ENCODE data around the gene EPB41L4B. TPM values are rescaled to one million over a fixed set of nuclear protein-coding genes. Genes with fewer than 3 reads are reported as not detected.

EPB41L4B gene
- total RNA-seq, 1 experiment from 2014 or later, result 8.1 TPM

DNA sequence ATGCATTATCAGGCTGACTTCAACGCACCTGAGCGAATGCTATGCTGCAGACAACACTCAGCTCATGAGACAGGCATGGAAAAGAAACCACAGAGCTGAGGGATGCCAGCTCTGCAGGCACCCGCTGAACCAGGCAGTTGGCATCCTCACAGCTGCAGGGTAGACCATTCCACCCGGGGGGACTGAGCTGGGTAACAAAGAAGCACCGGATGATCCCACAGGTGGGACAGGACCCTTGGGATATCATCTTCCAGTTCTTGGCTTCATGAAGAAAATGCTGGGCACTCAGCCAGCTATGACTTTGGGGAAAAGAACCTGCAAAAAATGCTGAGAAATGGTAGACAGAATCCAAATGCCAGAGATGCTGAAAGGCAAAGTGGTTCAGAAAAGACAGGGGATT lies 9.6 kb downstream of the EPB41L4B start:
- no TSS peak for BruUV-seq (replicated peaks)
- intact Hi-C loops (cut with micrococcal nuclease), result no loop called here
- Histone ChIP-seq H3K4me1 (ENCODE audit: control insufficient read depth in 1 of 2, insufficient read depth in 2 of 2, low read length in 2 of 2) (peaks cover 31 to 73% of the 10 kb centered on the region in 2 experiments), H3K4me2 (ENCODE audit: low read length) (no peak overlapping the region), H3K9me2 (ENCODE audit: insufficient read depth) (no peaks in the 10 kb centered on the region), H3K27ac (ENCODE audit: low read depth, low read length) (no peak overlapping the region), H4K20me1 (ENCODE audit: insufficient read depth) (no peaks in the 10 kb centered on the region), H3K9me3 (ENCODE audit: control insufficient read depth in 1 of 2, insufficient read depth in 1 of 2, low read depth in 1 of 2, low read length in 2 of 2) (no peaks in the 10 kb centered on the region), H3K79me2 (ENCODE audit: insufficient read depth, low read length) (peaks cover 41% of the 10 kb centered on the region), H3K4me3 (replicated peaks in 1 of 2; ENCODE audit: low read depth in 1 of 2, low read length in 2 of 2) (no peak overlapping the region), H3K36me3 (ENCODE audit: control insufficient read depth in 1 of 2, insufficient read depth in 2 of 2, low read length in 2 of 2) (no peaks in the 10 kb centered on the region), H3K27me3 (ENCODE audit: insufficient read depth, low read length) (no peaks in the 10 kb centered on the region), H3K9ac (ENCODE audit: low read length) (no peak overlapping the region), H2AFZ (ENCODE audit: low read depth, low read length, poor library complexity, severe bottlenecking) (no peak overlapping the region)
- TF ChIP-seq SRF (IDR thresholded peaks at IDR 0.05; ENCODE audit: low read depth) (no peak), ZFX (IDR thresholded peaks at IDR 0.05) (no peak), SIN3A (IDR thresholded peaks at IDR 0.05; ENCODE audit: low read depth) (no peak), FOSL1 (IDR thresholded peaks at IDR 0.05; ENCODE audit: low read depth) (no peak), RAD21 (IDR thresholded peaks at IDR 0.05; ENCODE audit: low read depth) (no peak)
- no peak for ATAC-seq
- CTCF ChIA-PET, result interaction anchor here (1.1 kb wide), 1 partner anchor 34 kb away, joined by 3 read pairs; no protein-coding TSS in a partner anchor
- POLR2A ChIA-PET, result no interaction called here
- no peak for DNase-seq (ENCODE audit: low read depth, low spot score)
- RAD21 ChIA-PET (ENCODE audit: low non-redundant PET in 1 of 2, low total read pairs in 2 of 2, uncharacterized antibody in 2 of 2, unreplicated experiment in 2 of 2), result no interaction called here

DNA sequence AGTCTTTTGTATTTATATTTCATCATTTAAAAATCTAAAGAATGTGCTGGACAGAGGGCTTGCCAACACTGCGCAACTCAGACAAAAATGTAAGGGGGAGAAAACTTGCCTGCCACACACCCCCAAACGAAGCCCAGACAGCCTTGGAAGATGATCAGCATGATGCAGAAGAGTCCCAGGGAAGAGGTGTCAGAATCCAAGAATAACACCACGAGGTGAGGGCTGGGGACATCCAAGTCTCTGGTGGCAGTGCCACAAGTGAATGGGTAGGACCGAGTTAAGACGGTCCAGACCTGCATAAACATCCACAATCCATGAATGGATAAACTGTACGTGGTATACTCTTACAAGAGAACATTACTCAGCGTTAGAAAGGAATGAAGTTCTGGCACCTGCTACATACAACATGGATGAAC lies 10.4 kb downstream of the EPB41L4B start:
- no peak for TF ChIP-seq ELF1 (IDR thresholded peaks at IDR 0.05; ENCODE audit: borderline replicate concordance, low read depth)
- TF ChIP-seq CEBPB (IDR thresholded peaks at IDR 0.05; ENCODE audit: low read depth), result no peak
- no peak for TF ChIP-seq POLR2AphosphoS5 (IDR thresholded peaks at IDR 0.05; ENCODE audit: low read depth, low read length)
- no peak for TF ChIP-seq ZNF274 (IDR thresholded peaks at IDR 0.05; ENCODE audit: low read depth, low read length)
- TF ChIP-seq POLR2A (IDR thresholded peaks at IDR 0.05; ENCODE audit: borderline replicate concordance, extremely low read depth, insufficient read depth, insufficient read length), result no peak
- no peak for TF ChIP-seq YY1 (IDR thresholded peaks at IDR 0.05; ENCODE audit: extremely low read depth, insufficient replicate concordance, low read depth, low read length)
- no peak for TF ChIP-seq TCF7L2 (IDR thresholded peaks at IDR 0.05; ENCODE audit: borderline replicate concordance, extremely low read depth, insufficient read depth, insufficient read length)
- no peak for TF ChIP-seq SRF (IDR thresholded peaks at IDR 0.05; ENCODE audit: low read depth)
- DNase-seq (ENCODE audit: low read depth, low spot score), result no peak
- H3K27ac ChIP-seq (ENCODE audit: low read depth, low read length), result no peak overlapping the region
- H3K27me3 ChIP-seq (ENCODE audit: insufficient read depth, low read length), result no peaks in the 10 kb centered on the region
- CTCF ChIA-PET, result interaction anchor here (1.1 kb wide), 1 partner anchor 35 kb away, joined by 3 read pairs; no protein-coding TSS in a partner anchor
- no peak overlapping the region for H3K9ac ChIP-seq (ENCODE audit: low read length)
- RAD21 ChIA-PET (ENCODE audit: low non-redundant PET in 1 of 2, low total read pairs in 2 of 2, uncharacterized antibody in 2 of 2, unreplicated experiment in 2 of 2), result no interaction called here
- no peak overlapping the region for H2AFZ ChIP-seq (ENCODE audit: low read depth, low read length, poor library complexity, severe bottlenecking)
- intact Hi-C loops (cut with micrococcal nuclease), result no loop called here
- H3K4me3 ChIP-seq (replicated peaks in 1 of 2; ENCODE audit: low read depth in 1 of 2, low read length in 2 of 2), result no peak overlapping the region
- H3K4me2 ChIP-seq (ENCODE audit: low read length), result no peak overlapping the region
- peaks cover 40% of the 10 kb centered on the region for H3K79me2 ChIP-seq (ENCODE audit: insufficient read depth, low read length)
- no peaks in the 10 kb centered on the region for H3K9me2 ChIP-seq (ENCODE audit: insufficient read depth)
- no TSS peak for BruUV-seq (replicated peaks)
- no peak for ATAC-seq
- H3K4me1 ChIP-seq (ENCODE audit: control insufficient read depth in 1 of 2, insufficient read depth in 2 of 2, low read length in 2 of 2), result peaks cover 26 to 65% of the 10 kb centered on the region in 2 experiments
- no peaks in the 10 kb centered on the region for H3K9me3 ChIP-seq (ENCODE audit: control insufficient read depth in 1 of 2, insufficient read depth in 1 of 2, low read depth in 1 of 2, low read length in 2 of 2)
- no peaks in the 10 kb centered on the region for H4K20me1 ChIP-seq (ENCODE audit: insufficient read depth)
- POLR2A ChIA-PET, result no interaction called here
- H3K36me3 ChIP-seq (ENCODE audit: control insufficient read depth in 1 of 2, insufficient read depth in 2 of 2, low read length in 2 of 2), result no peaks in the 10 kb centered on the region
